Progenitor cell of endocrine pancreas (in vitro differentiated cells): ENCODE results near the gene C20orf144. TPM values are rescaled to one million over a fixed set of nuclear protein-coding genes. Genes with fewer than 3 reads are reported as not detected.
"Not testable (repeated sequence)": the region's sequence is repeated elsewhere in the genome, so short reads cannot be mapped to it uniquely, and the experiment has no call there.

Source experiments
- DNase-seq: peaks from one replicate; pipeline ENCODE4 v3.0.0; 2021; ENCODE audit warnings: low spot score; ENCODE audit not compliant: unreplicated experiment
- H3K27ac Mint-ChIP-seq: 2 replicates; pipeline ENCODE4 v1.8.0; 2021; ENCODE audit warnings: mild to moderate bottlenecking, moderate library complexity, mixed read lengths
- H3K27me3 Mint-ChIP-seq: 2 replicates; pipeline ENCODE4 v1.8.0; 2021; ENCODE audit warnings: mixed read lengths
- H3K36me3 Mint-ChIP-seq: 2 replicates; pipeline ENCODE4 v1.8.0; 2022; ENCODE audit warnings: mixed read lengths; ENCODE audit not compliant: insufficient read depth
- H3K4me1 Mint-ChIP-seq: 2 replicates; pipeline ENCODE4 v1.8.0; 2021; ENCODE audit warnings: low read depth, mixed read lengths
- H3K4me3 Mint-ChIP-seq: 2 replicates; pipeline ENCODE4 v1.8.0; 2021; ENCODE audit warnings: low read depth, mild to moderate bottlenecking, moderate library complexity, mixed read lengths
- H3K9me3 Mint-ChIP-seq: 2 replicates; pipeline ENCODE4 v1.8.0; 2021; ENCODE audit warnings: low read depth, mixed read lengths
- total RNA-seq: library from RNA; stranded (reverse); gene quantifications from 2 replicates; pipeline ENCODE4 v1.2.1, GENCODE V29; 2021
- TF ChIP-seq, protein P1 (sequence below): fragments of 200-600 bp; sonication (generic); IDR thresholded peaks from one replicate; pipeline ENCODE4 v1.5.0; 2021; ENCODE audit warnings: antibody characterized with exemption, mild to moderate bottlenecking; ENCODE audit not compliant: unreplicated experiment

The C20orf144 gene
- total RNA-seq, 1 donor from 2014 or later: not detected

DNA sequence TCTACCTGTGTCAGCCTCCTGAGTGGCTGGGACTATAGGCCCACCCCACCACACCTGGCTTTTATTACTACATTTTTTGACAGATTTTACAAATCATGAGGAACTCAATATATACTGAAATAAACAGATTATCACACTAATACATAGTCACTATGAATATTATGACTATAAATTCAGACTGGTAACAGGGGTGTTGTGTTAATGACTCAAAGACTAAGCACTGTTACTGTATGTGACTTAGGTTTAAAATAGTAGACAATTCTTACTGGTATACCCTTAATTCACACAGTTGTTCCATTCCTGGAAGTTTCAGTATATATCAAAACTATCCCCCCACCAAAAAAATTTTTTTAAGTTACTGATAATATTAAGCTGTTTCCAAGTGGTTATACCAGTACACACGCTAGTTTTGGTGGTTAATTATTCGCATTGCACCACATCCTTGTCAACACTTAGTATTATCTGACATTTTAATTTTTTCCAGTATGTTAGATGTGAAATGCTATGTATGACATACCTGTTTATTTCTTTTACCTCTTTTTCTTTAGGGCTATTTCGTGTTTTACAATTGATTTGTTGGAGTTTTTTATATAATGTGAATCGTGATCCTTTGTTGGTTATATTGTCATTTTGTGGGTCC lies 34.4 kb upstream of the C20orf144 start:
- Mint-ChIP-seq H3K4me1 (no peaks in the 10 kb centered on the region), H3K36me3 (peaks cover 56% of the 10 kb centered on the region), H3K9me3 (no peaks in the 10 kb centered on the region), H3K27me3 (no peaks in the 10 kb centered on the region), H3K4me3 (no peak overlapping the region), H3K27ac (no peak overlapping the region)
- TF ChIP-seq, protein P1, sequence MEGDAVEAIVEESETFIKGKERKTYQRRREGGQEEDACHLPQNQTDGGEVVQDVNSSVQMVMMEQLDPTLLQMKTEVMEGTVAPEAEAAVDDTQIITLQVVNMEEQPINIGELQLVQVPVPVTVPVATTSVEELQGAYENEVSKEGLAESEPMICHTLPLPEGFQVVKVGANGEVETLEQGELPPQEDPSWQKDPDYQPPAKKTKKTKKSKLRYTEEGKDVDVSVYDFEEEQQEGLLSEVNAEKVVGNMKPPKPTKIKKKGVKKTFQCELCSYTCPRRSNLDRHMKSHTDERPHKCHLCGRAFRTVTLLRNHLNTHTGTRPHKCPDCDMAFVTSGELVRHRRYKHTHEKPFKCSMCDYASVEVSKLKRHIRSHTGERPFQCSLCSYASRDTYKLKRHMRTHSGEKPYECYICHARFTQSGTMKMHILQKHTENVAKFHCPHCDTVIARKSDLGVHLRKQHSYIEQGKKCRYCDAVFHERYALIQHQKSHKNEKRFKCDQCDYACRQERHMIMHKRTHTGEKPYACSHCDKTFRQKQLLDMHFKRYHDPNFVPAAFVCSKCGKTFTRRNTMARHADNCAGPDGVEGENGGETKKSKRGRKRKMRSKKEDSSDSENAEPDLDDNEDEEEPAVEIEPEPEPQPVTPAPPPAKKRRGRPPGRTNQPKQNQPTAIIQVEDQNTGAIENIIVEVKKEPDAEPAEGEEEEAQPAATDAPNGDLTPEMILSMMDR: no peak
- no peak for DNase-seq

GRCh38 chr20:33629533-33629932 lies 32.6 kb upstream of the C20orf144 start:
- TF ChIP-seq, protein P1: no peak
- DNase-seq: no peak
- no peaks in the 10 kb centered on the region for H3K4me1 Mint-ChIP-seq
- no peaks in the 10 kb centered on the region for H3K9me3 Mint-ChIP-seq
- H3K27ac Mint-ChIP-seq: no peak overlapping the region
- H3K27me3 Mint-ChIP-seq: no peaks in the 10 kb centered on the region
- no peak overlapping the region for H3K4me3 Mint-ChIP-seq
- H3K36me3 Mint-ChIP-seq: peaks cover 46% of the 10 kb centered on the region

- no peak overlapping the region for H3K4me3 Mint-ChIP-seq
- no peak overlapping the region for H3K27ac Mint-ChIP-seq
- TF ChIP-seq, protein P1: no peak
- H3K36me3 Mint-ChIP-seq: peaks cover 45% of the 10 kb centered on the region
- H3K27me3 Mint-ChIP-seq: no peaks in the 10 kb centered on the region
- no peak for DNase-seq
- no peaks in the 10 kb centered on the region for H3K9me3 Mint-ChIP-seq
- H3K4me1 Mint-ChIP-seq: no peaks in the 10 kb centered on the region
Observed at GRCh38 chr20:33629979-33630378, 32.1 kb upstream of the C20orf144 start.

GRCh38 chr20:33630507-33630906 lies 31.6 kb upstream of the C20orf144 start:
- TF ChIP-seq, protein P1: no peak
- Mint-ChIP-seq H3K27me3 (no peaks in the 10 kb centered on the region), H3K36me3 (peaks cover 40% of the 10 kb centered on the region), H3K27ac (no peak overlapping the region), H3K4me3 (no peak overlapping the region), H3K4me1 (no peaks in the 10 kb centered on the region), H3K9me3 (no peaks in the 10 kb centered on the region)
- no peak for DNase-seq

GRCh38 chr20:33631910-33632309 lies 30.2 kb upstream of the C20orf144 start:
- DNase-seq, H3K27ac Mint-ChIP-seq, H3K4me3 Mint-ChIP-seq, H3K9me3 Mint-ChIP-seq, H3K4me1 Mint-ChIP-seq, H3K27me3 Mint-ChIP-seq: not testable (repeated sequence)
- peaks cover 34% of the 10 kb centered on the region for H3K36me3 Mint-ChIP-seq

- no peaks in the 10 kb centered on the region for H3K9me3 Mint-ChIP-seq
- no peaks in the 10 kb centered on the region for H3K27me3 Mint-ChIP-seq
- H3K4me1 Mint-ChIP-seq: no peaks in the 10 kb centered on the region
- no peak overlapping the region for H3K4me3 Mint-ChIP-seq
- H3K27ac Mint-ChIP-seq: peak overlapping the region; percentile 65
- TF ChIP-seq, protein P1: no peak
- DNase-seq: no peak
- peaks cover 31% of the 10 kb centered on the region for H3K36me3 Mint-ChIP-seq
Observed at GRCh38 chr20:33635341-33635740, 26.8 kb upstream of the C20orf144 start.
